Activated T-helper 1 cell treated with Interleukin-2 at 50 U/mL for 16 hours (primary cell): ENCODE data around the gene FSTL5.
"Not testable (repeated sequence)": the region's sequence is repeated elsewhere in the genome, so short reads cannot be mapped to it uniquely, and the experiment has no call there.

ENCODE experiments used
- DNase-seq: peaks from one replicate; pipeline ENCODE4 v3.0.0-alpha.2; 2020; ENCODE audit warnings: low read depth

Gene FSTL5

DNA sequence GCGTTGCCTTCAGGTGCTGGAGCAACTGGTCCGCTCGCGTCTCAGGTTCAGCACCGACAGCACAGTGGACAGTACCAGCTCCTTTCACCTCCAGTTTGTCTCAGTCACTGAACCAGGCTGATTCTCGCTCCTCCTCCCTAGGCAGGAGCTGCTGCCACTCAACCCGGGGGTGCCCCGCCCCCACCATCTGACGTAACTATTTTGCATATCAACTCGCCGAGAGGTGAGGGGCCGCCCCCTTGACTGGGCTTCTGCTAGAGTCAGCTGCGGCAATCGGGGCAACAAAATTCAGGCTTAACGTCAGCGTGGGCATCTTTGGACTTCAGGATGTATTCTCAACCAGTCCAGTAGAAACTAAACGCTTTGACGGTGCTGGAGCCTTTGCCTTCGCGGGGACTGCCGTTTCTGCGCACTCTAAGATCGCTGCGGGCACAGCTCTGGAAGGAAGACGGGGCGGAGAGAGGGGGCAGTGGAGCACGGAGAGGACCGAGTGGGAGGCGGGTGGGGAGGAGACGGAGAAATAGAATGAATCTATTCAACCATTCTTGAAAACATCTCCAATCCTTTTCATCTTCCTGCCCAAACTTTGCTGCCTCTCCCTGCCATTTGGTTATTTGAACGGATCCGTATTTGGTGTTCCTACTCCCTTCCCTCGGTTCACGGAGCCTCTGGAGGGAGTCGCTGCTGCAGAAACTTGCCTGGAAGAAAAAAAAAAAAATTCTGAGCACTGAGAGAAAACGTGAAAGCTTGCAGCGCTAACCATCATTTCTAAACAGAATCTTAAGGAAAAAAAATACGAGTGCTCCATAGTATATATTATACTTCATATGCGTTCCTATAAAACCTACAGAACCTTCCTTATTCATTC is at the start of gene FSTL5:
Gene FSTL5 (minus strand): TSS at position 109 of the 868 bp plus-strand sequence. CDS start 52,604 bp downstream, outside the sequence.
- no peak for DNase-seq

DNA sequence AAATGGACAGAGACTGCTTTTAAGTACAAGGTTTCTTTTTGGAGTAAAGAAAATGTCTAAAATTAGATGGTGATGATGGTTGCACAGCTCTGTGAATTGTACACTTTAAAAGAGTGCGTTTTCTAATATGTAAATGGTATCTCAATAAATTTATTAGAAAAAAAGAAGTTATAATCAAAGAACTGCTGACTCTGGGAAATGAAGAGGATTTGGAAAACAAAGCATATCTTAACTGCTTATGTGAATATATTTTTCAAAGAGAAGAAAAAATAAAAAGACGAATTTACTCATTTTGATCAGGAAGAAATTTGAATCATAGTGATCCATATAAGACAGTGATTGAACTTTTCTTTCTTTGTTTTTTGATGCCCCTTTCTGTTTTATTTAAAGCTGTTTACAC is 45.9 kb upstream of the FSTL5 start:
- no peak for DNase-seq

DNA sequence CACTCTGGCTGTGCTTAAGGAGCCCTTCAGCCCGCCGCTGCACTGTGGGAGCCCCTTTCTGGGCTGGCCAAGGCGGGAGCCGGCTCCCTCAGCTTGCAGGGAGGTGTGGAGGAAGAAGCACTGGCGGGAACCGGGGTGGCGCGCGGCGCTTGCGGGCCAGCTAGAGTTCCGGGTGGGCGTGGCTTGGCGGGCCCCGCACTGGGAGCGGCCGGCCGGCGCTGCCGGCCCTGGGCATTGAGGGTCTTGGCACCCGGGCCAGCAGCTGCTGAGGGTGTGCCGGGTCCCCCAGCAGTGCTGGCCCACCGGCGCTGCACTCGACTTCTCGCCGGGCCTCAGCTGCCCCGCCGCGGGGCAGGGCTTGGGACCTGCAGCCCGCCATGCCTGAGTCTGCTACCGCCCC is 39.7 kb upstream of the FSTL5 start:
- not testable (repeated sequence) for DNase-seq

DNA sequence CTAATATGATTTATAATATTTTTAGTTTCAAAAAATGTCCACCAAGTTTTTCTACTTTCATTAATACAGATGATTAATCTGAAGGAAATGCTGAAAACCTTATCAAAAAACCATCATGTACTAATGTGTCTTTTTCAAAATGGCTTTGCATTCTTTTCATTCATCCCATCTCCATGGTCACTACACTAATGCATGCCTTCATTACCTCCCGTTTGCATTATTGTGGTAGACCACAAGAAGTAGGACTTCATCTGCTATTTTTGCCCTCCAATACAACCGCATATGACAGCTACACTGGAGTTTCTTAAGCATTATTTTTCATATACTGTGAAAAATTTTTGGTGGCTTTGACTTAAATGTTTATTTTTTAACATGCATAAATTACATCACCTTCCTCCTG is 37.9 kb upstream of the FSTL5 start:
- DNase-seq, result no peak

DNA sequence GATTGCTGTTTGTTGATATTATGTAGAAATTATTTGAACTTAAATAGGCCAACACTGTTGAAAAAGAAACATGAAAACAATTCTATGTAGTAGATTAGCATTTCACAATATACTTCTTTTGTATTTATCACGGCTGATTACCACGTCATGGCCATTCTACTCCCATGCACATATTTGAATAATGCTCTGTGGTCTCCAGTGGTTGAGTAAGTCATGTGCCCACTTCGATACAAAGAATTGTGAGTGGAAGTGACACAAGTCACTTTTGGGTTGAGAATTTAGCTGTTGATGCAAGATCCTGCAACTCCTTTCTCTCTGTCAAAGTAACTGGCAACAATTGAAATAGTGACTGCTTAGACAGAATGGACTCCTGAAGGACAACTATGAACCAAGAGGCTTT is 6.7 kb upstream of the FSTL5 start:
- no peak for DNase-seq

DNA sequence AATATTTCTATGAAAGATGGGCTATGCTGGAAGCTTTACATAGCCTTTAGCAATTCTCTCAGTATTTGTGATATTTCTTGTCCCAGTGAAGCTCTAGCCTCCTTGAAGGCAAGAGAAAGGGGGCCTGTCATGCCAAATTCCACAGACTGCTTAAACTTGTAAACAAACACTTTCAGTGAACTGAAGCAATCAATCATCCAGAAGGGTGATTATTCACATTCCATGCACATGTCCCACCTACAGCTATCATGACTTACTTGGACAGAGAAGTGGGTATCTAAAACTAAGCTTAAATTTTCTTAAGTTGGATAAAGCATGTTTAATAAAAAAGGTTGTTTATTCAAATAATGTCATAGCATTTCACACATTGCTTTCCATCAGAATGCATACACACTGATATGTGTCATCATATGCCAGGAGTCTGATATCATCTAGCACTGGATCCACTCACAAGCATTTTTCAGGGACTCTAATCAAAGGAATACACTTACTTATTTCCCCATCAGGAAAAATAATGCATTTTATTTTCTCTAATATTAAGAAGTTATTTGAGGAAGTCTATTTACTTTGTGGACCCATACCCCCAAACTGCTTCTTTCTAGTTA is 1.2 kb upstream of the FSTL5 start:
- DNase-seq, result no peak

DNA sequence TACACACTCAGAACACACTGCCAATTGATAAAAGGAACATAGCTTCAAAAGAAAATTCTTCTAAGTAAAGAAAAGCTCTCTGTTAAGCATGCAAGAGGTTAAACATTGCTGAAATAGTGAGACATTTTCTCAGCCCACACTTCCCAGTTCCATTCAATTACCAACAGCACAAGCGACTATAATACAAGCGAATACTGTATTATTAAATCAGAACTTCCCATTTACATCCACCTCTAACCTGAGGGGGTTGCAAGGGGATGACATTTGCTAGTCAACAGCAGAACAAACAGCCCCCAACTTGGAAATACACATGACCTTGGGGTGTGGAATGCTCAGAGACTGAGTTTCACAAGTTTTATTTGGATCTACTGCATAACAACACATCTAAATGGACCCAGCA is 1.1 kb downstream of the FSTL5 start:
- no peak for DNase-seq

DNA sequence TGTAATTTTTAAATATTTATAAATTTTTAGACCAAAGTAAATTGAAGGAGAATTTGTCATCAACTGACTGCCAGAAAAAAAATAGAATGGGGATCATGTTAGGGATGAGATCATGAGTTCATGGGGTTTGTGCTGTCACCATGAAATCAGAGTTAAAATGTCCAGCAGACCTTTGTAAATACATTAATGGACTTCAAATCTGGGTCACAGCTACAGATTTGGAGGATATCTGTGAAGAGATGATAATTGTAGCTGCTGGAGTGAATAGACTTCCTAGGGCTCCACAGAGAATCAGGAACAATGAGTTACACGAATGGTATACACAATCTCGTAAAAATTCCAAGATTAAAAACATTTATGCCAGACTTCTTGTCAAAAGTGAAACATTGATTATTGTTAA is 6.6 kb downstream of the FSTL5 start:
- DNase-seq, result no peak

DNA sequence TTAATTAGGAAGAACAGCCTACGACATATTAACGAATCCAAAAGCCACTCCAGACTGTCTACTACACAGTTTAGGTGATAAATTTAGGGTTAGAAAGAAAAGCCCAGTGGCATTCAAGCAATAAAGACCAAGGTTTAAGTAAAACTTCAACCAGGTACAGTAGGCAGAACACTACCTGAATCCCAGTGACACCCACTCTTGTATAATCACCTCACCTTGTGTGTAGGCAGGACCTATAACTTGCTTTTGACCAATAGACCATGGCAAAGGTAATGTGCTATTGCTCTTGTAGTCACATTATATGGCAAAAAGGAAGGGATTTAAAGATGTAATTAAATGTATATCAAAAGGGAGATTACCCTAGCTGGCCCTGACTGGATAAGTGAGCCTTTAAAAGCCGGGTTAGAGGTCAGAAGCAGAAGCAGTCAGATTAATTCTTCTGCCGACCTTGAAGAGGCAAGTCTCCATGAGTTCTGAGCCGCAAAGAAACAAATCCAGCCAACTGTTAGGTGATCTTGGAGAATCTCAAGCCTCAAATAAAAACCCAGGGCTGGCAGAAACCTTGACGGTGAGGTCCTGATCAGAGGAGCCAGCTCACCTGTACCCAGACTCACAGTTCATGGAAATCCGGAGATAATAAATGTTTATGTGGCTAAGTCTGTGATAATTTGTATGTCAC is 8.8 kb downstream of the FSTL5 start:
- DNase-seq, result no peak

DNA sequence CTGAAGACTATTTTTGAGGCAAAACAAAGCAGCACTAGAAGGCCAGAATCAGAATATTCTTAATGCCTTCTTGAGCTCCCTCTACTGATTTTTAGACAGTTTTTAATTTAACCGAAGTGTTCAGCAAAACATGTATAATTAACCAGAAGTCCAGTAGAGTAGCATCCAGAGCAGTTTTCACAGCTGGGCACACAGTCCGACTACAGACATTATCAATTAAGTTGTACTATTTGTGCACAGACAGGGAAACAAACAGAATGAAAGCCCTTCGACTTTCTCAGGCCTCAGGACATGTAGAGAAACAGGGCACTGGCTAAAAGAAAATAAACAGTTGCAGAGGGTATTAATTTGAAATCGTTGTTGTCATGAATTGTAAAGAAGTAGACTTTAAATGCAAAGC is 11.9 kb downstream of the FSTL5 start:
- DNase-seq, result no peak

DNA sequence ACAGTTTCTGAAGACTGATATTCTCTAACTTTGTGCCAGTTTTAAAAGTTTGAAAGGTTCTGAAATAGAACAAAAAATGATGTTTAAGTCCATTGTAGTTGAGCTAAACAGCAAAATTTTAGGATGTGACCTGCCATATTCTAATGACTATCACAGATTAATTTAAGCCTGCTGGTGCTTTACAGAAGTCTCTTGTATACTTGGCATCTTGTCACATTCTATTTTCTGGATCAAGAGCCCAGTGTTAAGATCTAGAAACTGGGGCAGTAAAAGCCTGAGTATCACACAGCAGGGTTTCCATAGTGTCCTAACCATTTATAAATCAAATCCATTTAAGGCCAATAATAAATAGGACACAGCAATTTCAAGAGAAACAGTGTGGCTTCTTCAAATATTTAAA is 12.4 kb downstream of the FSTL5 start:
- no peak for DNase-seq

DNA sequence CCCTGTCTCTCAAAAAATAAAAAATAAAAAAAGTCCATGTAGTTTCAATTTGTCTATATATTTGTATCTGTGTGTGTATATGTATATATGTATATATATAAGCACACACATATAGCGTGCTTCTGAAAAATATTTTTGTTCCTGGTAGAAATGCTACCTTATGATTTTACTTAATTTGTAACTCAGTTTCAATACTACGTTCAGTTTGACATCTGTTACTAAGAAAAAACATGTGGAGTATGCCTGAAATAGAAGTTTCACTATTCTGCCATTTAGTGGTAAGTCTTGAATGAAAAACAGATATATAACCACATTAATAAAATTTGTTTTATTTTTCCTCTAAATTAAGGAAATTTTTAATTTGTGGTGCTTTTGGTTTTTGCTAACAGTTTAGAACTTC is 14.2 kb downstream of the FSTL5 start:
- DNase-seq, result no peak

DNA sequence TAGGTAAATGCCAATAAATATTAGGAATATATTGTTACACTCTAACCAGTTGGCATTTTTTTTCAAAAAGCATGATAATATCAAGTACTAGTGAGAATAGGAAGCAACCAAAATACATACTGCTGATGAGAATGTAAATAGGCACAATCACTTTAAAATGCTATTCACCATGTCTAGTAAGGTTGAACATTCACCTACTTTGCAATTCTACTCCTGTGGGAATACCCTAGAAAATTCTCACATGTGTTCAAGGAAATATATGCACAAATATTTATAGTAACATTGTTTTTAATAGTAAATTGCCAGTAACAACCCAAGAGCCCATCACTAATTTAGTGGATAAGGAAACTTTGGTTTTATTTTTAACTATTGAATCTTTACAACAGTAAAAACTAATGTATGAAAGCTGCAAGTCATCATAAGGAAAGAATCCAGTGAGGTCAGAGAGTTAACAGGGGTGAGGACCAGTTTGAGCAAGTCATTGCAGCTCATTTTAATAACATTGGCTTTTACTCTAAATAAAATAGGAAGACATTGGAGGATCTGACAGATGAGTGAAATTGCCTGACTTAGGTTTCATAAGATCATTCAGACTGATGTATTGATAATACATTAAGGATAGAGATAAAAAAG is 23.6 kb downstream of the FSTL5 start:
- DNase-seq, result no peak

DNA sequence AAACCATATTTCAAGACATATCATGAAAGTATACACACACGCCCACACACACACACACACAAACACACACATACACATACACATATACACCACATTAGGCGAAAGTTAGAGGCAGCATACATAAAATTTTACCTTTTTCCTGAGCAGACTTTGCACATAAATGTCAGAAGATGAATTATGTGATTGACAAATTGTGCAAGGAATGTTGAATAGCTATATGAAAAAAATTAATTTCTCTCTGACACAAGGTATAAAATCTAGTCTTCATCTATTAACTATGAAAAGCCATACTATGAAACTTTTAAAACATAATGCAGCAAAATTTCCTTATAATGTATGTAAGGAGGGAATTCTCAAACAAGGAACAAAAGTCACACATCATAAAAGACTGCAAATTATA is 24.4 kb downstream of the FSTL5 start:
- no peak for DNase-seq

DNA sequence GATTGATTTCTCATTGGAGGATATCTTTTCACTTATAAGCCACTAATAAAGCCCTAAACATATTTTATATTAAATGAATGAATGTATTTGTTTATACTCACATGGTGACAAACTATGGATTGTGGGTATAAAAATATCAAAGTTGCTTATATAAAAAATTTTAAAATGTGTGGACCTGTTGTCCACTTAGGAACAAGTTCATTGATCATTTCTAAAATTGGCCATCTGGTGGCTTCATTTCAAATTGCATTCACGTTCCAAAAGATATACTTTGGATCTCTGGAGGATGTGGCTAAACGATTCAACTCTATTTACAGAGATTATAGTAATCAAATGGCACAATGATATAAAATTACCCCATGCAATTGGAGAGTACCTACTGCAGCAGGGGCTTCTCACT is 32.5 kb downstream of the FSTL5 start:
- DNase-seq, result no peak

DNA sequence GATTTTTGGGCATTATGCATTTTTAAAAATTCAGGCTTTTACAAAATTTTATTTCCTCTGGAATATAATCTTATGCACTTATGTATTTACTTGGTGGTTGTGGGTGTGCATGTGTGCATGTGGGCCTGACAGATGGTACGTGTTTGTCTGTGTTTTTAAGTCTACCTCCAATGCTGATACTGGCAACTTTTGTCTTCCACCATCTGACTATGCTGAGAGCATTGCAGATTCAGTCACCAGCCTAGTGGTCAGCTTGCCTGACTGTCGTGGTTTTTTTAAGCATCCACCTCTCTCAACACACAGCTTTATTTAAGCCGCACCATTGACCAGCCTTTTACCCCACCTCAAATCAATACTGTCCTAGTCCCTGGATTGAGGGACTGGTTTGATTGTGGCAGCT is 37.1 kb downstream of the FSTL5 start:
- no peak for DNase-seq

DNA sequence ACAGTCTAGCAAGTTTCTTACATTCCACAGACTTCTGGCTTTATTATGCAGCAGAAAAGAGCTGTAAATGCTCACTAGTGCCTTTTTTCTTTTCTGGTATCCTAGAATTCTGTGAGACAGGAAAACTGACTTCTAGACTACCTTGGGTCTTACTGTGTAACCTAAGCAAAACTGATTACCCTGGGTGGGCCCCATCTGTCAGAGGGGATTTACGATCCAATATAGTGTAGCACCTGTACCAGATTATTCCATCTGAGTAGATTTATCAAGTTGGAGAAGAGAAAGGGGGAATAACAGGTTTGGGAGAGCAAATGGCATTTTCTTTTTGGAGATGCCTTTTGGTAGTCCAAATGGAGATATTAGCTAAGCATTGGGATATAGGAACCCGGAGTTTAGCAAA is 46.7 kb downstream of the FSTL5 start:
- no peak for DNase-seq

DNA sequence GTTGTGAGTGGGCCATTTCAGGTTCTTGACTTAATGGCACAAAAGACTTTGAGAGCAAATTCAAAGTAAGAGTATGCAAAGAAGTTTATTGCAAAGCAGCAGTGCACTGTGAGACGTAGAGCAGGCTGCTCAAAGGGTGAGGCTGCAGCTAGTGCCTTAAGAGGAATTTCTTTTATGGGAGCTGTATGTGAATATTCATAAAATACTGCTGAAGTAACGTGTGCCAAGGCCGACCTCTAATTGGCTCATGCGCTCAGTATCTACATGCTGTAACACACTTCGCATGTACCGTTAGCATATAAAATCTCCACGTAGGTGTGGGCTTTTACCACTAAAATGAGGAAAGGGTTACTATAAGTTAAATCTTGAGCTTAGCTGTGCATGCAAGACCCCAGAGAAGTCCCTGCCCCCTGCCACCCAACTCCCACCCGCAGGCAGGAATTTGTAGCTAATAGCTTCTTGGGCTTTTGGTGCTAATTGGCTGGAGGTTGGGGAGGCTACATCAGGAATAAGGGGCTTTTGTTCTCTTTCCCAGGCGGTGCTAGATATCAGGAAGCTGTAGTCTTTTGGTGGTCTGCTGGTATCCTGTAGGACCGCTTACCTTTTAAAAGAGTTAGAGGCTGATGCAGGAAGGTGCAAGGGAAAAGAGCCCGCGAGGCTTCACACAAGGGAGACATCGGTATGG is 47.6 kb downstream of the FSTL5 start:
- no peak for DNase-seq

DNA sequence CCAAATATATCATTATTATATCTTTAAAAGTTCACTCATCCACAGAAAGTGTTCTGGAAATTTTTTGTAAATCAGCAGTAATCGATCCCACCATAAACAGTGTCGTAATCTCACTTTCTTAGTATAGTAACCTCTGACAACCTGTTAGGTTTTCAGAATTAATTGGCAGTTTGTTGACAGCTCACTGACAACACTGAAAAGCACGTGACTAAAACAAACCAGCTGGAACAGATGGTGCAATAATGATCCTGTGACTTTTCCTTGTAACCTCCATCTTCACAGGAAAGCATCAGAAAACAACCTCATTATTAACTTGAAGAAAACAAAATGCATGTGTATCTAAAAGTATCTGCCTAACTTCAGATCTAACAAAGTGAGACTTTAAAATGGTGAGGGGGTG is 48.5 kb downstream of the FSTL5 start:
- DNase-seq, result no peak

DNA sequence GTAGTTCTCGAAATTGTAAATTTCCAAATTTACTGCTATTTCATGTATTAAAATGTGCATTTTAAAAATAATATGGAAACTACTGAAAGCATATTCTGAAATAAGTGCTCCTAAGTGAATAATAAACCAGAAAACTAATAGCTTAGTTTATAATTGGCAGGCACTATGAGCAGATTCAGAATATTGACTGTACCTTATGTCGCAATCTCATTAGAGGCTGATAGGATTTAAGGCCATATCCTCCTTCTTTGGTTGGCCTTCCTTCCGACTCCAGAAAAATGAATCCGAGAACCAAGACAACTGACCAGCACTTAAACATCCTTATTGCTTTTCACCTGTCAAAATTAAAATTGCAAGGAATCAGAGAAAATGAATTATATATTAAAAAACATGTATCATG is 52.7 kb downstream of the FSTL5 start:
- no peak for DNase-seq

DNA sequence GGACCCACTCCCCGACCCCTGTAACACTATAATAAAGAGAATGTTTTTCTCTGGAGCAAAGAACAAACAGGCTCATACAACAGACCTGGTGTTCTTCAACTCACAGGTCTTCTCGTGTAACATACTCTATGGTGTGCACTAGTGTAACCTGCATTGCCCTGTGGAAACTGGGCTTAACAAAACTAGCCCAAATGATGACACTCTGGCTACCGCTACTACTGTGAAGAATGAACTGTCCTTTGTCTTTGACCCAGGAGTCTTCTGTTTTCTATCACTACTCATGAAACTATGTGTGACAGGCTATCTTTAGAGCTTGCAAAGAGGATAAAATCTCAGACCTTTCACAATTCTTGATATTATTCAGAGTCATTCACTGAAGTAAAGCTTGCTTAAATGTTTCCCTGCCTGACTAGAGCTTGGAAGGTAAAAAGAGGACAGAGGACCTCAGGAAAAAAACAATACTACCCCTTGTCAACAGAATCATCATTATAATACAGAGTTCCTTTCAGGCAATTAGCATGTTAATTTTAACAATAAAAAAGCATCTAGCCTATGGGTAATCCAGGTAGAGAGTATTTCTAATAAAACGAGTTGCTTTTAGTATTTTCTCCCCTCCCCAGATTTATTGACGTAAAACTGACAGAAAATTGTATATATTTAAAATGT is 59.2 kb downstream of the FSTL5 start:
- DNase-seq, result no peak

DNA sequence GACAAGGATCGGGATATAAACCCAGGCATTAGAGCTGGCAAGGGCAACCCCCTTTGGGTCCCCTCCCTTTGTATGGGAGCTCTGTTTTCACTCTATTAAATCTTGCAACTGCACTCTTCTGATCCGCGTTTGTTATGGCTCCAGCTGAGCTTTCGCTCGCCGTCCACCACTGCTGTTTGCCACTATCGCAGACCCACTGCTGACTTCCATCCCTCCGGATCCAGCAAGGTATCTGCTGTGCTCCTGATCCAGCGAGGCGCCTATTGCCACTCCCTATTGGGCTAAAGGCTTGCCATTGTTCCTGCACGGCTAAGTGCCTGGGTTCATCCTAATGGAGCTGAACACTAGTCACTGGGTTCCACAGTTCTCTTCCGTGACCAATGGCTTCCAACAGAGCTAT is 59.9 kb downstream of the FSTL5 start:
- DNase-seq, result not testable (repeated sequence)
